G401.6 (cell line): ENCODE data around the gene RILPL1.
"Not testable (repeated sequence)": the region's sequence is repeated elsewhere in the genome, so short reads cannot be mapped to it uniquely, and the experiment has no call there.

Experiments used
- FAIRE-seq: peaks from 2 replicates; lab custom pipeline; 2012; peaks lifted over from hg19 to GRCh38; lab: Jason Lieb, UNC

The RILPL1 gene, protein sequence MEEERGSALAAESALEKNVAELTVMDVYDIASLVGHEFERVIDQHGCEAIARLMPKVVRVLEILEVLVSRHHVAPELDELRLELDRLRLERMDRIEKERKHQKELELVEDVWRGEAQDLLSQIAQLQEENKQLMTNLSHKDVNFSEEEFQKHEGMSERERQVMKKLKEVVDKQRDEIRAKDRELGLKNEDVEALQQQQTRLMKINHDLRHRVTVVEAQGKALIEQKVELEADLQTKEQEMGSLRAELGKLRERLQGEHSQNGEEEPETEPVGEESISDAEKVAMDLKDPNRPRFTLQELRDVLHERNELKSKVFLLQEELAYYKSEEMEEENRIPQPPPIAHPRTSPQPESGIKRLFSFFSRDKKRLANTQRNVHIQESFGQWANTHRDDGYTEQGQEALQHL

DNA sequence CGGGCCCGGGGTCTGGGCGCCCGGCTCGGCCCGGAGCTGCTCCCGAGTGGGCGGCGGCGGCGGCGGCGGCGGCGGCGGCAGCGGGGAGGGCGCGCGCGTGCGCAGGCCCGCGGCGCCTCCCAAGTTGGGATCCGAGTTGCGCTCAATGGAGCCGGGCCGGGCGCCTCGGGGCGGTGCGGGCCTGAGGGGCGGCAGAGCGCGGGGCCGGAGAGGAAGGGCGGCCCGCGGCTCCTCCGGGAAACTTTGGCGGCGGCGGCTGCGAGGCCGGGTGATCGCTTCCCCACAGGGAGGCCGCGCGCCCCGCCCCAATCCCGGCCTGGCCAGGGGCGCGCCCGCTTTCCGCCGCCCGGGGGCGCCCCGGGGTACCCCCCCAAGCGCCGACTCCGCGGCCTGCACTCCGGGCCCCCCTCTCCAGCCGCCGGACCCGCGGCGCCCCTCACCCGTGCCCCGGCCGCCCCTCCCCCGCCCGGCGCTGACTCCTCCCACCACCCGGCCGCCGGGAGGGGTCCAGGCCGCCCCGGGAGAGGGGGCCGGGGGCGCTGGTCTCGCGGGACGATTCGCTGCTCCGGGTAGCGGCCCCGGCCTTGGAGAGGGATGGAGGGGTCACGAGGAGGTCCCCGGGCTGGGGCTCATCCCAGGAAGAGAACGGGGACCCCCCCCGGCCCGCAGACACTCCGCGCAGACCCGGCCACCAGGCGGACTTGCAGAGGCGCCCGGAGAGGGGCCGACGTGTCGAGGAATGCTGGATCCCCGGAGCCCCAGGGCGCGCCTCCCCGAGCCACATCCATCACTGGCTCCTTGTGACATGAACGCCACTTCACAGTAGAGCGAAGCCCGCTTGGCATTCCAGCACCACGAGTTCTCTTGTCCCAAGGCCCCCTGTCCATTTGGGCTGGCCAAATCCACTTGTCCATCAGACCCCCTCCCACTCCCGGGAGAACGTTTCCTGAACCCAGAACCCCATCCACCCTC, at the start of gene RILPL1:
Gene RILPL1, minus strand, starts transcription at position 48 of the 972 bp plus-strand sequence. CDS start 237 bp downstream, outside the sequence.
- no peak for FAIRE-seq

DNA sequence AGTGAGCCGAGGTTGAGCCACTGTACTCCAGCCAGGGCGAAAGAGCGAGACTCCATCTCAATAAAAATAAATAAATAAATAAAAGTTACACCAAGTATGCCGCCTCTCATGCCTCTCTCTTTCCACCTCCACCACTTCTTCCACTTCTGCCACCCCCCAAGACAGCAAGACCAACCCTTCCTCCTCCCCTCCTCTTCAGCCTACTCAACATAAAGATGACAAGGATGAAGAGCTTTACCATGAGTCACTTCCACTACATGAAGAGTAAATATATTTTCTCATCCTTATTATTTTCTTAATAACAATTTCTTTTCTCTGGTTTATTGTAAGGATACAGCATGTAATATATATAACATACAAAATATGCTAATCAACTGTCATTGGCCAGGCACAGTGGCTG, 47.3 kb upstream of the RILPL1 start:
- no peak for FAIRE-seq

DNA sequence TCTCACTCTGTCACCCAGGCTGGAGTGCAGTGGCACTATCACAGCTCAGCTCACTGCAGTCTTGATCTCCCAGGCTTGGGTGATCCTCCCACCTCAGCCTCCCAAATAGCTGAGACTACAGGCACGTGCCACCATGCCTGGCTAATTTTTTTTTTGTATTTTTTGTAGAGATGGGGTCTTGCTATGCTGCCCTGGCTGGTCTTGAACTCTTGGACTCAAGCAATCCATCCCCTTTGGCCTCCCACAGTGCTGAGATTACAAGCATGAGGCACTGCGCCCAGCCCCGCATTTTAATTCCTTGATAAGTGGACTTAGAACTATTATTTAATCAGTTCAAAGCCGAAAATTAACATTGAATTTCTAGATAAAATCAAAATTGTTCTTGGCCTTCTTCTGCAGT, 45.3 kb upstream of the RILPL1 start:
- not testable (repeated sequence) for FAIRE-seq

DNA sequence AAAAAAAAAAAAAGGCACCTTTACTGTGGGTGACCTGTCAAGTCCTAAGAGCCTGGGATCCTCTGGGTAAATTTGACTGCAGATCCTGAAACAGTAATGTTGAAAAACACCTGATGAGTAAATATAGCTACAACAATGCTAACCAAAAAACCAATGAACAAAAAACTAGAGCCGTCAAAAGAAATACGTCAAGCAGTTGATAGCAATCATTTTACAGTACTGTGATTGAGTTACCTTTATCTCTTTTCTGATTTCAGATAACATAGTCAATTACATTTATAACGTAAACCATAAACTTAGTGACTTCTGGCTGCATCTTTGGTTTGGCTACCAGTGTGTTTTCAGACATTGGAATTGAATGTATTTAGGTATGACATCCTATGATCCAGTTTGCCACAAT, 44.7 kb upstream of the RILPL1 start:
- no peak for FAIRE-seq

DNA sequence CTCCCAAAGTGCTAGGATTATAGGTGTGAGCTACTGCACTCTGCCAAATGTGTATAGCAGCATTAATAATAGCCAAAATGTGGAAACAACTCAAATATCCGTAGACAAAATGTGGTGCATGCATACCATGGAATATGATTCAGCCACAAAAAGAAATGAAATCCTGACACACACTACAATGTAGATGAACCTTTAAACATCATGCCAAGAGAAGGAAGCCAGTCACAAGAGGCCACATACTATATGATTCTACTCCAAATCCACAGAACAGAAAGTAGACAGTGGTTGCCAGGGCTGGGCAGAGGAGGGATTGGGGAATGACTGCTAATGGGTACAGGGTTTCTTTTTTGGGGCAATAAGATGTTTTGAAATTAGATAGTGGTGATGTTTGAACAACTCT, 43.1 kb upstream of the RILPL1 start:
- FAIRE-seq, result no peak

DNA sequence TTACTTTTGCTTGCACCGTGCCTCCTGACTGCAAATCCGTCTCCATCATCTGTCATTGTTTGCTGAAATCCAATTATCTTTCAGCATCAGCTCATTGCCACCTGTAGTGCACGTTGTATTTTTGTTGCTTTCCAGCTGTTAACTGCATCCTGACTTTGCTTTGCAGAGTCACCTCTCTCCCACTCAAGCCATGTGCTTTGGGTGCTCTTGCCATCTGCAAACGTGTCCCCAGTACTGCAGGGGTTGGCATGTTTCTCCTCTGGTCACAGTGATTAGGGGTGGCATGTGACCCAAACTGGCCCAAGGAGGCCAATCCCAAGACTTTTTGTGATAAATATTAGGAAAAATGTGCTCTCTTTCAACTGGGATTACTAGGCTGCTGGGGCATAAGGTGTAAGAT, 40.4 kb upstream of the RILPL1 start:
- FAIRE-seq, result no peak

DNA sequence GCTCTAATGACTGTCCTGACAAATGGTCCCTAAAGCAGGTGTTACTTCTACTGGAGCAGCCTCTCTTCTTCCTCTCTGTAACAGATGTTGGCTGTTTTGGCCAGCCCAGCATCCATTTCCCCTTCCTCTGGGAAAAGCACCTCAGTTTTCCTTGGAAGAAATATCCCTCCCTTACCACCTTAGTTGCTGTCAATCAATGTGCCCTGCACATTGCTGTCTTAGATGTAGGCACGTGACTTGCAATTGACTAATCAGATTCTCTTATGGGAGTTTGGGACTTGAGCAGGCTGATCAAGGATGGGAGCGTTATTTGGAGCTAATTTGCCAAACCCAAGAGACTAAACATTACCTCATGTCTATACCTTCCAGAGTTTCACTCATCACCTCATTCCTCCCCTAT, 38.9 kb upstream of the RILPL1 start:
- FAIRE-seq, result no peak

DNA sequence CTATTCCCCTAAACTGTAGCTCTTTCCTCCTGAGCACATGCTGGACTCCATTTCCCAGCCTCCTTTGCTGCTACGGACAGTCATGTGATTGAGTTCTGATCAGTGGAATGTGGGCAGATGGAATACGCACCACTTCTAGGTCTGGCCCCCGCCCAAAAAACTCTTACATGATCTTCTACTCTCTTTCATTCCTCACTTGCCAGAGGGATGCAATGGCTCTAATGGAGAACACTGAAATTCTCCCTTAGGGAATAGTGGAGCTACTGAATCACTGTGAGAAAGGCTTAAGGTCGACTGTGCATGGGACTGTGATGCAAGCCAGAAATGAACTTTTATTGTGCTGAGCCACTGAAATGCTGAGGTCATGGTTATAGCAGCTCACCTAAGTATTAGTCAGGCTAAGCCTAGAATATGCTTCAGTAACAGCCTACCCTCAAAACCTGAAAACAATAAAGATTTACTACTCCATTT, 37.9 kb upstream of the RILPL1 start:
- FAIRE-seq, result no peak

DNA sequence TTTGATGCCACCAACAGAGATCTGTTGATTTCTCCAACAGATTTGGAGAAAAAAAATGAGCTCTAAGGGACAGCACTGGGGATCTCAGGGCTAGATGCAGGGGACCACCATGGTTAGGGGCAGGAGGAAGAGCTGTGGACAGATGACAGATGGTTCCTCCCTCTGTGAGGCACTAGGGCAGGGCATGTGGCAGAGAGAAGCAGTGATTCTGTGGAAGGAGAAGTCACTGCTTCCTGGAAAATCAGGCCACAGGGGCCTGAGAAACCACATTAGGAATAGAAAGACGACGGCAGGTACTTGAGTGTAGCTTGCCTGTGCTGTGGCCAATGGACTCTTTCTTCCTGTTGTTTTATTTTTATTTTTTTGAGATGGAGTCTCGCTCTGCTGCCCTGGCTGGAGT, 25.9 kb upstream of the RILPL1 start:
- no peak for FAIRE-seq

DNA sequence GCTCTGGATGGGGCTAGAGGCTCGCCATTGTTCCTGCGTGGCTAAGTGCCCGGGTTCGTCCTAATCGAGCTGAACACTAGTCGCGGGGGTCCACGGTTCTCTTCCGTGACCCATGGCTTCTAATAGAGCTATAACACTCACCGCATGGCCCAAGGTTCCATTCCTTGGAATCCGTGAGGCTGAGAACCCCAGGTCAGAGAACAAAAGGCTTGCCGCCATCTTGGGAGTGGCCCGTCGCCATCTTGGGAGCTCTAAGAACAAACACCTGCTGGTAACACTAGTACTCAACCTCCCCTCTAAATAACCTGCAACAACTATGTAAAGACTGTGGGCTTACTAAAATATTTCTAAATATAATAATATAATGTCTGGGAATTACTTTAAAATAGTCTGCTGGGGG, 25.0 kb upstream of the RILPL1 start:
- not testable (repeated sequence) for FAIRE-seq

DNA sequence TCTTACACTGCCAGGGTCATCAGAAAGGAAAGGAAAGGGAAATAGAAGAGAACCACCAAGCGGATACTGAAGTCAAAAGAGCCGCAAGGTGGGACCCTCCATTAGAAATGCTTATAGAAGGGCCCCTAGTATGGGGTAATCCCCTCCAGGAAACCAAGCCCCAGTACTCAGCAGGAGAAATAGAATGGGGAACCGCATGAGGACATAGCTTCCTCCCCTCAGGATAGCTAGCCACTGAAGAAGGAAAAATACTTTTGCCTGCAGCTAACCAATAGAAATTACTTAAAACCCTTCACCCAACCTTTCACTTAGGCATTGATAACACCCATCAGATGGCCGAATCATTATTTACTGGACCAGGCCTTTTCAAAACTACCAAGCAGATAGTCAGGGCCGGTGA, 21.3 kb upstream of the RILPL1 start:
- FAIRE-seq, result not testable (repeated sequence)

DNA sequence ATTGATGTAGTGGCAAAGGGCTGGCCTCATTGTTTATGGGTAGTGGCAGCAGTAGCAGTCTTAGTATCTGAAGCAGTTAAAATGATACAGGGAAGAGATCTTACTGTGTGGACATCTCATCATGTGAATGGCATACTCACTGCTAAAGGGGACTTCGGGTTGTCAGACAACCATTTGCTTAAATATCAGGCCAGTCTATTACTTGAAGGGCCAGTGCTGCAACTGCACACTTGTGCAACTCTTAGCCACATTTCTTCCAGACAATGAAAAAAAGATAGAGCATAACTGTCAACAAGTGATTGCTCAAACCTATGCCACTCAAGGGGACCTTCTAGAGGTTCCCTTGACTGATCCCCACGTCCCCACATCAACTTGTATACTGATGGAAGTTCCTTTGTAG, 20.6 kb upstream of the RILPL1 start:
- FAIRE-seq, result not testable (repeated sequence)

DNA sequence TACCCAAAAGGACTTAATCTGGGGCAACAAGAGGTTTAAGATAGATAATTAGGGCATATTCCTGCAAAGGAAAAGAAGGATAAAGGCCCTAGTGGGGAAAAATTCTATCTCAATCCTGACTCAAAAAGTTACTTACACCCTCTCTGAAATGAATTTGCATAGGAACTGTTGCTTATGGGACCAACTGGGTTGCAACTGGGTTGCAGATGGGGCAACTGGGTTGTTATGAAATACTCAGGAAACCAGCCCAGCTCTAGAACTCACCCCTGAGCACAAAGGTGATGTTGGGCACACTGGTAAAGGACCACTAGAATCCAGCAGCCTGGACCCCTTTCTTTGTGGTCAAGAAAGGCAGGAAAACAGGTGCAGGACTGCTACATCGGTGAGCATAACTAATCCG, 17.2 kb upstream of the RILPL1 start:
- FAIRE-seq, result no peak

DNA sequence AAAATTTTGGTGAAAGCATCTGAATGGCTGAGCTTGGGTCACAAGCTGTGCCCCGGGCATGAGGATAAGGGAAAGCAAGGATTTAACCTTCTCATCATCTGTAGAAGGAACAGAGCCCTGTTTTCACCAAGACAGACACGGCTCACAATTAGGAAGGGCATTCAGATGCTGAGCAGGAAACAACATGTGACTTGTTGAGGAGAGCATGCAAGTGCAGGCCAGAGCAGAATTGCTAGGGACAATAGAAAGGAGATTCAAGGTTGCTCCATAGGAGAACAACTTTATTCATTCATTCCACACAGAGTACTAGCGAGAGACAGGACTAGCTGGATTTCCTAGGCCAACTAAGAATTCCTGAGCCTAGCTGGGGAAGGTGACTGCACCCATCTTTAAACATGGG, 14.6 kb upstream of the RILPL1 start:
- FAIRE-seq, result no peak

DNA sequence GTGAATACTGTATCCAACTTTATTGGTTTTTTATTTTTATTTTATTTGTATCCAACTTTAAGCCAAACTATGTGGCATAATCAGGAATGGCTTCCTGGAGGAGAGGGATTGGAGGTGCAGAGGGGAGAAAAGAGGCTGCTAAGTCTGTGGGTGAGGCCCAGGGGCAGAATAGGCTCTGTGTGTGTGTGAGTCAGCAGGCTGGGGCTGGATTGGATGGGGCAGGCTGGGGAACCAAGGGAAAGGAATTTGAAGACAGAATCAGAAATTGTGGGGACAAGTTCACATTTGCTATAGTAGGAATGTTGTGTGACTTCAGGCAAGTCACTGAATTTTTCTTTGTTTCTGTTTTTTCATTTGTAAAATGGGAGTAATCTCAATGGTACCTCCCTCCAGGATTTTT, 12.8 kb upstream of the RILPL1 start:
- FAIRE-seq, result no peak

DNA sequence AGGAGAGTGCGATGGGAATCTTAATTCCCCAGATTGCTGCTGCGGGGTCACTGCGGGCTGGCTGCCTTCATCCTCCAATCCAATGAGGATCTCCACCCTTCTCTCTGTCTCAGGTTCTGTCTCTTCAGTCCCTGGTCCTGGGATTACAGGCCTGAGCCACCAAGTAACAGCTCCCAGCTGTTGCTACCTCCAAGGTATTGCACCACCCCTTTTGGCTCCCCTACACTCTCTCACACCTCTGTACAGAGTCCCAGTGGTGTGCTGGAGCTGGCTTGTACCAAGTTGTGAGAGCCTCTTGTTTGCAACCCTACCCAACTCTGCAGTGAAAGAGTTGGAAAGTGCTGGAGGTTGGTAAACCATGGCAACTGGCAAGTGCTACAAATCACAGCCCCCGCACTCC, 10.0 kb upstream of the RILPL1 start:
- no peak for FAIRE-seq

DNA sequence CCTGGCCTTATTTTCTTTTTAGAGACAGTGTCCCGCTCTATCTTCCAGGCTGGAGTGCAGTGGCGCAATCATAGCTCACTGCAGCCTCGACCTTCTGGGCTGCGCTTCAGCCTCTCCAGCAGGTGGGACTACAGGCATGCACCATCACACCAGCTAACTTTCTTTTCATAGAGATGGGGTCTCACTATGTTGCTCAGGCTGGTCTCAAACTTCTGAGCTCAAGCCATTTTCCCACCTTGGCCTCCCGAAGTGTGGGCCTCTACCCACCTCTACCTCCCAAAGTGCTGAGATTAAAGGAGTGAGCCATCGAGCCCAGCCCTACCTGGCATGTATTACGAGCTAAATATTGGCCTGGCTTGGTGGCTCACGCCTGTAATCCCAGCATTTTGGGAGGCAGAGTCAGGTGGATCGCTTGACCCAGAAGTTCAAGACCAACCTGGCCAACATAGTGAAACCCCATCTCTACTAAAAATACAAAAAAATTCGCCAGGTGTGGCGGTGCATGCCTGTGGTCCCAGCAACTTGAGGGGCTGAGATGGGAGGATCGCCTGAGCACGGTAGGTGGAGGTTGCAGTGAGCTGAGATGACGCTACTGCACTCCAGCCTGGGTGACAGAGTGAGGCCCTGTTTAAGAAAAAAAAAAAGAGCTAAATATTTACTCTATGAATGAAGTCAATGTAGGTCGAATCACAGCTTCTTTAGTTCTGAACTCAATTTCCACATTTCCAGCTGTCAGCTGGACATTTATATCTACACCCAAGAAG, 7.6 kb upstream of the RILPL1 start:
- FAIRE-seq, result no peak

DNA sequence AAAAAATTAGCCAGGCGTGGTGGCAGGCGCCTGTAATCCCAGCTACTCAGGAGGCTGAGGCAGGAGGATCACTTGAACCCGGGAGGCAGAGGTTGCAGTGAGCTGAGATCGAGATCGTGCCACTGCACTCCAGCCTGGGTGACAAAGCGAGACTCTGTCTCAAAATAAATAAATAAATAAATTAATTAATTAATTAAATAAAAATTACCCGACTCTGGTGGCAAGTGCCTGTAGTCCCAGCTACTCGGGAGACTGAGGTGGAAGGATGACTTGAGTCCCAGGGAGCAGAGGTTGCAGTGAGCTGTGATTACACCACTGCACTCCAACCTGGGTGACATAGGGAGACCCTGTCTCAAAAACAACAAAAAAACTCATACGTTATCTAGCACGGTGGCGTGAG, 2.4 kb upstream of the RILPL1 start:
- FAIRE-seq, result not testable (repeated sequence)

DNA sequence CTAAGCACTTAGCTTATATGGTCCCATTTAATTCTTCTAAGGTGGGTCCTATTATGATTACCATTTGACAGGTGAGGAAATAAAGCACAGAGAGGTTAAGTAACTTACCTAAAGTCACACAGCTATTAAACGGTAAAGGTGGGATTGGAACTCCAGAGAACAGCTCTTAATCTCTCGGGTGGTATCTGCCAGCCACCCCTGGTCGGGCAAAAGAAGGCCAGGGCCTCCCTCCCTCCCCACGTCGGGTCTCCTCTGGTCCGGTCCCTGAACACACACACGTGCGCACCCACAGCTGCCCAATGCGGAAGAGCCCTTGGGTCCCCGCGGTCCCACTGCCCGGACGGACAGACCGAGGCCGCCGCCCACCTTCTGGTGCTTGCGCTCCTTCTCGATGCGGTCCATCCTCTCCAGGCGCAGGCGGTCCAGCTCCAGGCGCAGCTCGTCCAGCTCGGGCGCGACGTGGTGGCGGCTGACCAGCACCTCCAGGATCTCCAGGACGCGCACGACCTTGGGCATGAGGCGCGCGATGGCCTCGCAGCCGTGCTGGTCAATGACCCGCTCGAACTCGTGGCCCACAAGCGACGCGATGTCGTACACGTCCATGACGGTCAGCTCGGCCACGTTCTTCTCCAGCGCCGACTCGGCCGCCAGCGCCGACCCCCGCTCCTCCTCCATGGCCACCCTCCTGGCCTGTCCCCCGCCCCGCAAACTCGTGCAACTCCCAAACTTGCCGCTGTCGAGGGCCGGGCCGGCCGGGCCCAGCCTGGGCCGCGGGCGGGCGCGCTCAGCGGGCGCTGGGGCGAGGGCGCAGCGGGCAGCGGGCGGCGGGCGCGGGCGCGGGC, 490 bp downstream of the RILPL1 start:
- no peak for FAIRE-seq

DNA sequence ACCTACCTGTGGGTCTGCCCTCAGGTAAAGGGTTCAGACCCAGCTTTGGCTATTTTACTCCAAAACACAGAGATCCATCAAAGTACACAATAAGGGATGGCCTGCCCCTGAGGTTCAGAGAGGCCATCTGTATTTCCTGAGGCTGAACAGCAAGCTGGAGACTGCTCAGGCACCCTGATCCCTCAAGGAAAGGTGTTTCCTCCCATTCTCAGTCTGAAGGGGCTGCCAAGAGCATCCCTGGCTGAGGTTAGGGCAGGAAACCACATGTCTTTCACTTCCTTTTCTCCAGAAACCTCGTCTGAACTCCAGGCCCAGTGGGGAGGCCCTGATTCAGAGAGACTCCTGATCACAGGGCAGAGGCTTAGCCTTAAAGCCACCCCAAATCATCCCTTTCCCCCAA, 1.5 kb downstream of the RILPL1 start:
- no peak for FAIRE-seq

DNA sequence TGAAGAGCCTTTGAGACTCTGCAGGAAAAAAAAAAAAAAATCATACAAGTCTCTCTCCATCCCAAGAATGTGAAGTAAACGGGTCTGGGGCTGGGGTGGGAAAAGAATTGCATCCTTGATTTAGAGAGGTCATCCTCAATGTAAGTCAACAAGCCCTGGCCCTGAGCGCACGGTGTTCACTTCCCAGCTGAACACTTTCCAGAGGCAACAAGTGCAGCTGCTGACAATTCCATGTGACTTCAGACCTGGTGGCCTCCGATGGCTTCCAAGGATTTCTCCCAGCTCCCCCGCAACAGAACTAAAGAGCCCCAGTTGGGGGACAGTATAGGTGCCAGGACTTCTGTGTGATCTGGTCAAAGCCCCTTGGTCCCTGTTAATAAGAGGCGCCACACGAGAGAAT, 2.4 kb downstream of the RILPL1 start:
- no peak for FAIRE-seq
